ENCODE results near the gene PDP2. TPM values are rescaled to one million over a fixed set of nuclear protein-coding genes. Genes with fewer than 3 reads are reported as not detected.

The PDP2 gene
- total RNA-seq, 1 experiment from 2014 or later: 27.2 TPM

- CTCF ChIA-PET: interaction anchor here (0.5 to 1.0 kb wide), 4 partner anchors 9 to 448 kb away, joined by 3 to 6 read pairs (median 3); no protein-coding TSS in a partner anchor
- TF ChIP-seq CTCF (IDR thresholded peaks at IDR 0.05; ENCODE audit: unreplicated experiment): no peak
- Mint-ChIP-seq H3K4me3 (ENCODE audit: low read depth, unreplicated experiment) (peak overlapping the region; percentile 64), H3K36me3 (ENCODE audit: insufficient read depth, unreplicated experiment) (no peaks in the 10 kb centered on the region), H3K27me3 (ENCODE audit: unreplicated experiment) (peaks cover 90% of the 10 kb centered on the region), H3K4me1 (ENCODE audit: low read depth, unreplicated experiment) (peaks cover 8% of the 10 kb centered on the region), H3K9me3 (ENCODE audit: low read depth, unreplicated experiment) (no peaks in the 10 kb centered on the region), H3K27ac (ENCODE audit: unreplicated experiment) (no peak overlapping the region)
- BruUV-seq (replicated peaks): no TSS peak
- no peak for DNase-seq
- intact Hi-C loops (cut with micrococcal nuclease; ENCODE audit: unreplicated experiment): no loop called here
Measured at GRCh38 chr16:66843191-66843590, 37.1 kb upstream of the PDP2 start.

- H3K27ac Mint-ChIP-seq (ENCODE audit: unreplicated experiment): no peak overlapping the region
- intact Hi-C loops (cut with micrococcal nuclease; ENCODE audit: unreplicated experiment): no loop called here
- H3K4me1 Mint-ChIP-seq (ENCODE audit: low read depth, unreplicated experiment): peaks cover 8% of the 10 kb centered on the region
- peaks cover 89% of the 10 kb centered on the region for H3K27me3 Mint-ChIP-seq (ENCODE audit: unreplicated experiment)
- H3K36me3 Mint-ChIP-seq (ENCODE audit: insufficient read depth, unreplicated experiment): no peaks in the 10 kb centered on the region
- no peak for DNase-seq
- CTCF ChIA-PET: interaction anchor here (0.5 to 1.3 kb wide), 4 partner anchors 13 to 448 kb away, joined by 3 to 6 read pairs (median 3); partner anchors contain the start of gene NAE1
- H3K9me3 Mint-ChIP-seq (ENCODE audit: low read depth, unreplicated experiment): no peaks in the 10 kb centered on the region
- no TSS peak for BruUV-seq (replicated peaks)
- peak overlapping the region; percentile 64 for H3K4me3 Mint-ChIP-seq (ENCODE audit: low read depth, unreplicated experiment)
- no peak for TF ChIP-seq CTCF (IDR thresholded peaks at IDR 0.05; ENCODE audit: unreplicated experiment)
Measured at GRCh38 chr16:66844009-66844341, 36.3 kb upstream of the PDP2 start.

- intact Hi-C loops (cut with micrococcal nuclease; ENCODE audit: unreplicated experiment): no loop called here
- Mint-ChIP-seq H3K9me3 (ENCODE audit: low read depth, unreplicated experiment) (no peaks in the 10 kb centered on the region), H3K27me3 (ENCODE audit: unreplicated experiment) (peaks cover 83% of the 10 kb centered on the region), H3K36me3 (ENCODE audit: insufficient read depth, unreplicated experiment) (no peaks in the 10 kb centered on the region), H3K4me3 (ENCODE audit: low read depth, unreplicated experiment) (peak within 1 kb of the TSS; percentile 64), H3K4me1 (ENCODE audit: low read depth, unreplicated experiment) (peaks cover 8% of the 10 kb centered on the region), H3K27ac (ENCODE audit: unreplicated experiment) (no peak within 1 kb of the TSS)
- TF ChIP-seq CTCF (IDR thresholded peaks at IDR 0.05; ENCODE audit: unreplicated experiment): no peak
- no TSS peak for BruUV-seq (replicated peaks)
- DNase-seq: no peak
- CTCF ChIA-PET: interaction anchor here (1.0 to 1.3 kb wide), 4 partner anchors 14 to 62 kb away, joined by 3 to 8 read pairs (median 3); partner anchors contain the start of gene NAE1
Measured at GRCh38 chr16:66844342-66845079, 35.8 kb upstream of the PDP2 start, which contains the start of gene CA7. CA7 (plus strand) TSS chr16:66844414; CDS start chr16:66844488, 74 bp downstream.

GRCh38 chr16:66845080-66845410, 35.3 kb upstream of the PDP2 start:
- peak overlapping the region; percentile 64 for H3K4me3 Mint-ChIP-seq (ENCODE audit: low read depth, unreplicated experiment)

More at GRCh38 chr16:66845080-66845410, 35.3 kb upstream of the PDP2 start:
- Mint-ChIP-seq H3K4me1 (ENCODE audit: low read depth, unreplicated experiment) (peaks cover 8% of the 10 kb centered on the region), H3K36me3 (ENCODE audit: insufficient read depth, unreplicated experiment) (no peaks in the 10 kb centered on the region), H3K27me3 (ENCODE audit: unreplicated experiment) (peaks cover 78% of the 10 kb centered on the region), H3K27ac (ENCODE audit: unreplicated experiment) (no peak overlapping the region), H3K9me3 (ENCODE audit: low read depth, unreplicated experiment) (no peaks in the 10 kb centered on the region)
- CTCF ChIA-PET: interaction anchor here (1.1 to 1.3 kb wide), 4 partner anchors 14 to 61 kb away, joined by 3 to 10 read pairs (median 6); partner anchors contain the start of gene NAE1
- no TSS peak for BruUV-seq (replicated peaks)
- DNase-seq: no peak
- intact Hi-C loops (cut with micrococcal nuclease; ENCODE audit: unreplicated experiment): no loop called here
- TF ChIP-seq CTCF (IDR thresholded peaks at IDR 0.05; ENCODE audit: unreplicated experiment): no peak

Measured in Calu3 (cell line).